Measurements from ENCODE around the gene NRDC.

NRDC gene

DNA sequence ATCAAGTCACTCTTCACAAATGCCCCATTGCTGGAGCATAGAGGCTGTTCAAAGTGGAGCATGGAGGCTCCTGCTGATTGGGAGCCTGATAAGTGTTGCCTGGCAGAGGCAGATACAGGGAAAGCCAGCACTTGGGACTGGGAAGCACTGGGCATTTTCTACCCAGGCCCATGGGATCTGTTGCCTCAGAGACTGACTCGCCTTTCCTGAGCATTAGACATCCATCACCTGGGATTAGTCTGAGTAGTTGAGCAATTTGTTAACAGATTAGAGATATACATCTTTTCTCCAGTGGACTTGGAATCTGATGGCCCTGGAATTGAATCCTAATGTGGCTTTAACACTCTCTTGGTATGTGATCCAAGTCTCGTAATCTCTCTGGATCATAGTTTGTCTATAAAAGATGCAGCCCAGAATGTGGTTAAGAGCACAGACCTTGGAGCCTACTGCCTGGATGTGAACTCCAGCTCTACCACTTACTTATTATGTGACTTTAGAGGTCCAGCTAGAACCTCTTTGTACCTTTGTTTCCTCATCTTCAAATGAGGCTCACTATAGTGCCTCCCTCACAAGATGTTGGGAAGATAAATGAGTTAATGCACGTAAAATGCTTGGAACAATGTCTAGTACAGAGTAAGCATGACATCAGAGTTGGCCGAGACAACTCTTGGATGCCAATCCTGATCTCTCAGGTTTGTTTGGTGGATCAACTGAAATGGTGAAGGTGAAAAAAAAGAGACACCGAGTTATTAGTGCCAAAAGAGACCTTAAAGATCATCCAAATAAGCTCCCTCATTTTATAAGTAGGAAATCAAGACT, 38.3 kb upstream of the NRDC start:
- H3K9me3 ChIP-seq (replicated peaks in 1 of 2; ENCODE audit: control insufficient read depth in 2 of 2, insufficient read depth in 1 of 2, low read depth in 1 of 2, low read length in 2 of 2): no peaks in the 10 kb centered on the region
- no peak overlapping the region for H4K91ac ChIP-seq (ENCODE audit: low read depth, low read length, poor library complexity)
- no peak overlapping the region for H2BK15ac ChIP-seq (ENCODE audit: low read length)
- H3K9ac ChIP-seq (ENCODE audit: low read depth, low read length, poor library complexity): no peak overlapping the region
- no peak overlapping the region for H3K18ac ChIP-seq (ENCODE audit: low read length)
- H3K36me3 ChIP-seq (replicated peaks in 1 of 2; ENCODE audit: control insufficient read depth in 2 of 2, insufficient read depth in 2 of 2, low read length in 2 of 2): no peaks in the 10 kb centered on the region
- H3K79me1 ChIP-seq (ENCODE audit: low read depth, low read length): no peaks in the 10 kb centered on the region
- H3K14ac ChIP-seq (ENCODE audit: low read length): no peak overlapping the region
- no peak overlapping the region for H3K4me2 ChIP-seq (ENCODE audit: insufficient read depth, low read length, poor library complexity, severe bottlenecking)
- peaks cover 0 to 75% (median 0%) of the 10 kb centered on the region in 3 experiments for H3K27me3 ChIP-seq (ENCODE audit: control insufficient read depth in 3 of 3, insufficient read depth in 3 of 3, low read depth in 1 of 3, low read length in 3 of 3)
- H2AK5ac ChIP-seq (ENCODE audit: low read depth, low read length): no peak overlapping the region
- H2BK5ac ChIP-seq (ENCODE audit: low read length): no peak overlapping the region
- no peak overlapping the region for H3K23ac ChIP-seq (ENCODE audit: low read depth, low read length, poor library complexity)
- no peak overlapping the region for H3K4me3 ChIP-seq (ENCODE audit: low read length in 2 of 2)
- no peak overlapping the region for H4K8ac ChIP-seq (ENCODE audit: low read depth, low read length)
- H3K27ac ChIP-seq (replicated peaks; ENCODE audit: low read length): no peak overlapping the region
- H2BK12ac ChIP-seq (ENCODE audit: low read length): no peak overlapping the region
- H3K4ac ChIP-seq (ENCODE audit: low read length): no peak overlapping the region
- WGBS, 2 donors (ENCODE audit: extremely low coverage in 2 of 2, insufficient read length in 2 of 2, insufficient replicate concordance in 1 of 2): no CpG with 5 or more reads among the region's 5 CpGs
- peaks cover 14 to 19% of the 10 kb centered on the region in 2 donors for H3K4me1 ChIP-seq (ENCODE audit: control insufficient read depth in 2 of 2, insufficient read depth in 1 of 2, low read depth in 1 of 2, low read length in 2 of 2)
- DNase-seq (ENCODE audit: low spot score): no peak
- H2BK120ac ChIP-seq (ENCODE audit: low read depth, low read length): no peak overlapping the region
- H2AFZ ChIP-seq (ENCODE audit: low read length): no peak overlapping the region

DNA sequence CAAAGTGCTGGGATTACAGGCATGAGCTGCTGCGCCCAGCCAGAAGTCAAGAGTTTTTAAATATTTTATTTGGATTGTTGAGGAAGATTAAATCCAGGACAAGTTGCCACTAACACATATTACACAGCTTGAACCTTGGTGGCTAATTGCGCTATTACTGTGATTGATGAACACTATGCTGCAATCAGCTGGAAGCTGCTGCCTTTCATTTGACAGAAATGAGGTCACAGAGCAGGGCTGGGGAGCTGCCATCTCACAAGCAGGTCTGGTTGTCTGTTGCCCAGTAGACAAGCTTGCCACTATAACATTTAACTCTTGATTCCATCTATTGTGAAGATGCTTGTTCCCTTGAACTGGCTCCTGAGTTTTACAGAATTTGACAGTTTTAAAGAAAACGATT, 37.4 kb upstream of the NRDC start:
- Histone ChIP-seq H2AK5ac (ENCODE audit: low read depth, low read length) (no peak overlapping the region), H3K4me1 (ENCODE audit: control insufficient read depth in 2 of 2, insufficient read depth in 1 of 2, low read depth in 1 of 2, low read length in 2 of 2) (peaks cover 12% of the 10 kb centered on the region in 2 donors), H3K27me3 (ENCODE audit: control insufficient read depth in 3 of 3, insufficient read depth in 3 of 3, low read depth in 1 of 3, low read length in 3 of 3) (peaks cover 0 to 75% (median 0%) of the 10 kb centered on the region in 3 experiments), H3K36me3 (replicated peaks in 1 of 2; ENCODE audit: control insufficient read depth in 2 of 2, insufficient read depth in 2 of 2, low read length in 2 of 2) (no peaks in the 10 kb centered on the region), H3K14ac (ENCODE audit: low read length) (no peak overlapping the region), H2BK15ac (ENCODE audit: low read length) (no peak overlapping the region), H2BK5ac (ENCODE audit: low read length) (no peak overlapping the region), H2BK12ac (ENCODE audit: low read length) (no peak overlapping the region), H3K9me3 (replicated peaks in 1 of 2; ENCODE audit: control insufficient read depth in 2 of 2, insufficient read depth in 1 of 2, low read depth in 1 of 2, low read length in 2 of 2) (no peaks in the 10 kb centered on the region), H3K27ac (replicated peaks; ENCODE audit: low read length) (no peak overlapping the region), H3K23ac (ENCODE audit: low read depth, low read length, poor library complexity) (no peak overlapping the region), H2BK120ac (ENCODE audit: low read depth, low read length) (no peak overlapping the region), H3K4me3 (ENCODE audit: low read length in 2 of 2) (no peak overlapping the region), H3K18ac (ENCODE audit: low read length) (no peak overlapping the region), H4K8ac (ENCODE audit: low read depth, low read length) (no peak overlapping the region), H3K4ac (ENCODE audit: low read length) (no peak overlapping the region), H3K9ac (ENCODE audit: low read depth, low read length, poor library complexity) (no peak overlapping the region), H2AFZ (ENCODE audit: low read length) (no peak overlapping the region), H4K91ac (ENCODE audit: low read depth, low read length, poor library complexity) (no peak overlapping the region), H3K79me1 (ENCODE audit: low read depth, low read length) (no peaks in the 10 kb centered on the region), H3K4me2 (ENCODE audit: insufficient read depth, low read length, poor library complexity, severe bottlenecking) (no peak overlapping the region)
- no CpG with 5 or more reads among the region's 3 CpGs for WGBS, 2 donors (ENCODE audit: extremely low coverage in 2 of 2, insufficient read length in 2 of 2, insufficient replicate concordance in 1 of 2)
- no peak for DNase-seq (ENCODE audit: low spot score)

DNA sequence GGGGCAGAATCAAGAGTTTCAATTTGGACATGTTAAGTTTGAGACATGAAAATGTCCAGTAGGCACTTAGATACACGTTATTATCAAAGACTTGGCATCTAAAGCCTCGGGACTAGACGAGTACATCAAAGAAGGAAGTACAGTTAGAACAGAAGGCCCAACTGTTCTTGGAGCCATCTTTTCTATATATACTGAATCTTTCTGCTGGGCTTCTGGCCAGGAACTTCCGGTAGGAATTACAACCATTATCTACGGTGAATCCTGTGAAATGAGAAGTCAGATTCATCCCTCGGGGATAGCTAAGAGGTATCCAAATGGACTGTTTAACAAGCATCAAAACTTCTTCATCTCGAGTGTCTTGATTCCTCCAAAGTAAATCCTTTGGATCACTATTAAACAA, 34.4 kb upstream of the NRDC start:
- no peak overlapping the region for H3K18ac ChIP-seq (ENCODE audit: low read length)
- H3K4me1 ChIP-seq (ENCODE audit: control insufficient read depth in 2 of 2, insufficient read depth in 1 of 2, low read depth in 1 of 2, low read length in 2 of 2): peaks cover 0 to 2% of the 10 kb centered on the region in 2 donors
- no peak overlapping the region for H3K23ac ChIP-seq (ENCODE audit: low read depth, low read length, poor library complexity)
- H3K4ac ChIP-seq (ENCODE audit: low read length): no peak overlapping the region
- no peak overlapping the region for H2BK120ac ChIP-seq (ENCODE audit: low read depth, low read length)
- H3K4me2 ChIP-seq (ENCODE audit: insufficient read depth, low read length, poor library complexity, severe bottlenecking): no peak overlapping the region
- H3K27ac ChIP-seq (replicated peaks; ENCODE audit: low read length): no peak overlapping the region
- peaks cover 0 to 82% (median 0%) of the 10 kb centered on the region in 3 experiments for H3K27me3 ChIP-seq (ENCODE audit: control insufficient read depth in 3 of 3, insufficient read depth in 3 of 3, low read depth in 1 of 3, low read length in 3 of 3)
- no peaks in the 10 kb centered on the region for H3K36me3 ChIP-seq (replicated peaks in 1 of 2; ENCODE audit: control insufficient read depth in 2 of 2, insufficient read depth in 2 of 2, low read length in 2 of 2)
- H3K9me3 ChIP-seq (replicated peaks in 1 of 2; ENCODE audit: control insufficient read depth in 2 of 2, insufficient read depth in 1 of 2, low read depth in 1 of 2, low read length in 2 of 2): no peaks in the 10 kb centered on the region
- H3K9ac ChIP-seq (ENCODE audit: low read depth, low read length, poor library complexity): no peak overlapping the region
- no CpG with 5 or more reads among the region's 7 CpGs for whole genome bisulfite sequencing, 2 donors (ENCODE audit: extremely low coverage in 2 of 2, insufficient read length in 2 of 2, insufficient replicate concordance in 1 of 2)
- H2BK12ac ChIP-seq (ENCODE audit: low read length): no peak overlapping the region
- no peak overlapping the region for H2AFZ ChIP-seq (ENCODE audit: low read length)
- H2AK5ac ChIP-seq (ENCODE audit: low read depth, low read length): no peak overlapping the region
- no peak overlapping the region for H3K4me3 ChIP-seq (ENCODE audit: low read length in 2 of 2)
- no peak overlapping the region for H3K14ac ChIP-seq (ENCODE audit: low read length)
- no peak for DNase-seq (ENCODE audit: low spot score)
- H2BK5ac ChIP-seq (ENCODE audit: low read length): no peak overlapping the region
- H4K8ac ChIP-seq (ENCODE audit: low read depth, low read length): no peak overlapping the region
- H3K79me1 ChIP-seq (ENCODE audit: low read depth, low read length): no peaks in the 10 kb centered on the region
- no peak overlapping the region for H2BK15ac ChIP-seq (ENCODE audit: low read length)
- no peak overlapping the region for H4K91ac ChIP-seq (ENCODE audit: low read depth, low read length, poor library complexity)

DNA sequence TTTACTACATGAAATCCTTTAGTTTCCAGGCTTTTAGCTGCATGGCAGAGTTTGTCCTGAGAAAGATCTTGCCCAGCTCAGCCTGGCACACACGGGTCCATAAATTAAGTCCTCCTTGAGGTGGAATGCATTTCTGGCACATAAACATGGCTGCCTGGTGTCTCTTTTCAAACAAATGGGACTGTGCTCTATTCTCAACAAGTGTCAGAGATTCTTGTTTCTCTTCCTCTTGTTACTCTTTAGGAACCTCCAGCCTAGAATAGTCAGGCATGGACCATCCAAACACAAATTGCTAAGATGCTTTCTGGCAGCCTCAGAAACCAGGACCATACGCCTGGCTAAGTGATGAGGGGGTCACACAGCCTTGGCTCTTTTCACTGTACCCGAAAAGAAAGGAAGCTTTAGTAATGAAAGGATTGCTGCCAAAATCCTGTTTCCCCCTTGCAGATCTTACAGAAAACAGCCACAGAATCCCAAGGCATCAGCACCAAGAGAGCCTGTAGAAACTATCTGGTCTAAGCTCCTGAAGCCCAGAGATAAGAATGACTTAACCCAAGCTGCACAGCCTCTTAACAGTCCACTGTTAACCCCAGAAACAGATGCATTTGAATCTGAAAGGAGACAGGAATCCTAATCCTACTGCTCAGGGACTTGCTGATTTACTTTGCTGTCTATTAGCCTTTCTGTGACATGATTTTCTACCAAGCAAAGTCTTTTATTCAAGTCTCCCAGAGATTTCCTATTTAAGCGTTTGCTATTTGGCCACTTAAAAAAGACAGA, 31.9 kb upstream of the NRDC start:
- no peaks in the 10 kb centered on the region for H3K9me3 ChIP-seq (replicated peaks in 1 of 2; ENCODE audit: control insufficient read depth in 2 of 2, insufficient read depth in 1 of 2, low read depth in 1 of 2, low read length in 2 of 2)
- no peak overlapping the region for H2BK15ac ChIP-seq (ENCODE audit: low read length)
- H3K18ac ChIP-seq (ENCODE audit: low read length): no peak overlapping the region
- no peak for DNase-seq (ENCODE audit: low spot score)
- H3K27me3 ChIP-seq (ENCODE audit: control insufficient read depth in 3 of 3, insufficient read depth in 3 of 3, low read depth in 1 of 3, low read length in 3 of 3): peaks cover 0 to 77% (median 0%) of the 10 kb centered on the region in 3 experiments
- no peak overlapping the region for H2BK5ac ChIP-seq (ENCODE audit: low read length)
- no peak overlapping the region for H3K14ac ChIP-seq (ENCODE audit: low read length)
- no peak overlapping the region for H2AFZ ChIP-seq (ENCODE audit: low read length)
- no peak overlapping the region for H2BK120ac ChIP-seq (ENCODE audit: low read depth, low read length)
- no peak overlapping the region for H3K27ac ChIP-seq (replicated peaks; ENCODE audit: low read length)
- H3K79me1 ChIP-seq (ENCODE audit: low read depth, low read length): no peaks in the 10 kb centered on the region
- no peak overlapping the region for H2AK5ac ChIP-seq (ENCODE audit: low read depth, low read length)
- no peak overlapping the region for H4K8ac ChIP-seq (ENCODE audit: low read depth, low read length)
- no peak overlapping the region for H2BK12ac ChIP-seq (ENCODE audit: low read length)
- H3K23ac ChIP-seq (ENCODE audit: low read depth, low read length, poor library complexity): no peak overlapping the region
- WGBS, 2 donors (ENCODE audit: extremely low coverage in 2 of 2, insufficient read length in 2 of 2, insufficient replicate concordance in 1 of 2): no CpG with 5 or more reads among the region's 4 CpGs
- H3K9ac ChIP-seq (ENCODE audit: low read depth, low read length, poor library complexity): no peak overlapping the region
- peaks cover 0 to 5% of the 10 kb centered on the region in 2 donors for H3K4me1 ChIP-seq (ENCODE audit: control insufficient read depth in 2 of 2, insufficient read depth in 1 of 2, low read depth in 1 of 2, low read length in 2 of 2)
- no peak overlapping the region for H3K4ac ChIP-seq (ENCODE audit: low read length)
- H3K4me3 ChIP-seq (ENCODE audit: low read length in 2 of 2): no peak overlapping the region
- no peak overlapping the region for H4K91ac ChIP-seq (ENCODE audit: low read depth, low read length, poor library complexity)
- no peak overlapping the region for H3K4me2 ChIP-seq (ENCODE audit: insufficient read depth, low read length, poor library complexity, severe bottlenecking)
- H3K36me3 ChIP-seq (replicated peaks in 1 of 2; ENCODE audit: control insufficient read depth in 2 of 2, insufficient read depth in 2 of 2, low read length in 2 of 2): no peaks in the 10 kb centered on the region

Data from neuronal stem cell (in vitro differentiated cells).